ENCODE measurements around the gene RANGAP1.

GRCh38 chr22:41302811-41303210, 16.8 kb upstream of the RANGAP1 start:
- TF ChIP-seq CTCF (conservative IDR thresholded peaks at IDR 0.05; ENCODE audit: low read depth, low read length): no peak
- TF ChIP-seq POLR2A (IDR thresholded peaks at IDR 0.05; ENCODE audit: low read depth, low read length): no peak
- no peak for TF ChIP-seq BHLHE40 (IDR thresholded peaks at IDR 0.05; ENCODE audit: low read depth, low read length)
- TF ChIP-seq ELK1 (IDR thresholded peaks at IDR 0.05; ENCODE audit: borderline replicate concordance, low read depth, low read length): no peak
- no peak for TF ChIP-seq RAD21 (IDR thresholded peaks at IDR 0.05; ENCODE audit: low read length)
- TF ChIP-seq USF2 (IDR thresholded peaks at IDR 0.05; ENCODE audit: low read depth, low read length): no peak
- TF ChIP-seq RCOR1 (IDR thresholded peaks at IDR 0.05; ENCODE audit: insufficient replicate concordance, low read length): no peak
- no peak for TF ChIP-seq FOS (IDR thresholded peaks at IDR 0.05; ENCODE audit: low read depth, low read length)
- TF ChIP-seq NFE2L2 (IDR thresholded peaks at IDR 0.05; ENCODE audit: low read depth, low read length): no peak
- no peak for TF ChIP-seq MAFK (IDR thresholded peaks at IDR 0.05; ENCODE audit: low read depth, low read length)
- TF ChIP-seq CEBPB (IDR thresholded peaks at IDR 0.05; ENCODE audit: low read depth, low read length): no peak
